ENCODE data around the gene WHAMM.

The WHAMM gene

GRCh38 chr15:82854554-82854953 lies 45.1 kb downstream of the WHAMM start:
- Histone ChIP-seq H3K27ac (ENCODE audit: extremely low read depth, low read depth, low read length) (no peak overlapping the region), H3K9me3 (ENCODE audit: control insufficient read depth, insufficient read depth, low read depth, low read length) (no peaks in the 10 kb centered on the region), H3K4me1 (ENCODE audit: control insufficient read depth, insufficient read depth, low read length) (0 out of 2 replicates have a peak, but pooled peaks cover 3% of the 10 kb centered on the region), H3K36me3 (ENCODE audit: control insufficient read depth in 2 of 2, insufficient read depth in 1 of 2, low read length in 2 of 2) (peaks cover 5 to 37% of the 10 kb centered on the region in 2 experiments; a peak in 2 of 3 replicates), H3K4me3 (ENCODE audit: low read depth, low read length) (no peak overlapping the region)
- CTCF ChIA-PET, result no interaction called here
- TF ChIP-seq ZNF664 (tag by site-specific recombination; IDR thresholded peaks at IDR 0.05) (no peak), SP2 (tag by site-specific recombination; IDR thresholded peaks at IDR 0.05) (no peak), ZNF747 (tag by site-specific recombination; IDR thresholded peaks at IDR 0.05) (no peak), KLF1 (tag by site-specific recombination; IDR thresholded peaks at IDR 0.05) (peak; percentile 25; the same call in 1 of the 2 replicates), KLF16 (tag by site-specific recombination; IDR thresholded peaks at IDR 0.05) (no peak), ZNF26 (tag by site-specific recombination; IDR thresholded peaks at IDR 0.05) (no peak), FEZF1 (tag by site-specific recombination; IDR thresholded peaks at IDR 0.05) (no peak)
- POLR2A ChIA-PET, result no interaction called here

GRCh38 chr15:82855286-82856100 lies 46.1 kb downstream of the WHAMM start:
- H3K27ac ChIP-seq (ENCODE audit: extremely low read depth, low read depth, low read length), result no peak overlapping the region
- H3K9me3 ChIP-seq (ENCODE audit: control insufficient read depth, insufficient read depth, low read depth, low read length), result no peaks in the 10 kb centered on the region
- no peak overlapping the region for H3K4me3 ChIP-seq (ENCODE audit: low read depth, low read length)
- peaks cover 5 to 34% of the 10 kb centered on the region in 2 experiments; a peak in 2 of 3 replicates for H3K36me3 ChIP-seq (ENCODE audit: control insufficient read depth in 2 of 2, insufficient read depth in 1 of 2, low read length in 2 of 2)
- TF ChIP-seq MZF1 (tag by site-specific recombination; IDR thresholded peaks at IDR 0.05; ENCODE audit: borderline replicate concordance) (no peak), MYNN (tag by site-specific recombination; IDR thresholded peaks at IDR 0.05; ENCODE audit: borderline replicate concordance) (no peak), ZNF704 (tag by site-specific recombination; IDR thresholded peaks at IDR 0.05) (no peak), SP2 (tag by site-specific recombination; IDR thresholded peaks at IDR 0.05) (no peak), REPIN1 (tag by site-specific recombination; IDR thresholded peaks at IDR 0.05; ENCODE audit: low read depth) (no peak), ZNF211 (tag by site-specific recombination; IDR thresholded peaks at IDR 0.05; ENCODE audit: low read depth) (no peak), ZNF747 (tag by site-specific recombination; IDR thresholded peaks at IDR 0.05) (no peak), ZNF132 (tag by site-specific recombination; IDR thresholded peaks at IDR 0.05; ENCODE audit: borderline replicate concordance) (no peak), ZSCAN30 (tag by site-specific recombination; IDR thresholded peaks at IDR 0.05) (no peak), ZNF785 (tag by site-specific recombination; IDR thresholded peaks at IDR 0.05) (no peak), ZNF157 (tag by site-specific recombination; IDR thresholded peaks at IDR 0.05) (no peak), ZNF292 (tag by site-specific recombination; IDR thresholded peaks at IDR 0.05; ENCODE audit: borderline replicate concordance, low read depth) (no peak), ZBTB17 (tag by site-specific recombination; IDR thresholded peaks at IDR 0.05) (no peak), ZNF544 (tag by site-specific recombination; IDR thresholded peaks at IDR 0.05) (no peak)
- TF ChIP-seq, protein P1, sequence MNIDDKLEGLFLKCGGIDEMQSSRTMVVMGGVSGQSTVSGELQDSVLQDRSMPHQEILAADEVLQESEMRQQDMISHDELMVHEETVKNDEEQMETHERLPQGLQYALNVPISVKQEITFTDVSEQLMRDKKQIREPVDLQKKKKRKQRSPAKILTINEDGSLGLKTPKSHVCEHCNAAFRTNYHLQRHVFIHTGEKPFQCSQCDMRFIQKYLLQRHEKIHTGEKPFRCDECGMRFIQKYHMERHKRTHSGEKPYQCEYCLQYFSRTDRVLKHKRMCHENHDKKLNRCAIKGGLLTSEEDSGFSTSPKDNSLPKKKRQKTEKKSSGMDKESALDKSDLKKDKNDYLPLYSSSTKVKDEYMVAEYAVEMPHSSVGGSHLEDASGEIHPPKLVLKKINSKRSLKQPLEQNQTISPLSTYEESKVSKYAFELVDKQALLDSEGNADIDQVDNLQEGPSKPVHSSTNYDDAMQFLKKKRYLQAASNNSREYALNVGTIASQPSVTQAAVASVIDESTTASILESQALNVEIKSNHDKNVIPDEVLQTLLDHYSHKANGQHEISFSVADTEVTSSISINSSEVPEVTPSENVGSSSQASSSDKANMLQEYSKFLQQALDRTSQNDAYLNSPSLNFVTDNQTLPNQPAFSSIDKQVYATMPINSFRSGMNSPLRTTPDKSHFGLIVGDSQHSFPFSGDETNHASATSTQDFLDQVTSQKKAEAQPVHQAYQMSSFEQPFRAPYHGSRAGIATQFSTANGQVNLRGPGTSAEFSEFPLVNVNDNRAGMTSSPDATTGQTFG (tag by site-specific recombination; IDR thresholded peaks at IDR 0.05; ENCODE audit: borderline replicate concordance), result no peak
- TF ChIP-seq, protein P2, sequence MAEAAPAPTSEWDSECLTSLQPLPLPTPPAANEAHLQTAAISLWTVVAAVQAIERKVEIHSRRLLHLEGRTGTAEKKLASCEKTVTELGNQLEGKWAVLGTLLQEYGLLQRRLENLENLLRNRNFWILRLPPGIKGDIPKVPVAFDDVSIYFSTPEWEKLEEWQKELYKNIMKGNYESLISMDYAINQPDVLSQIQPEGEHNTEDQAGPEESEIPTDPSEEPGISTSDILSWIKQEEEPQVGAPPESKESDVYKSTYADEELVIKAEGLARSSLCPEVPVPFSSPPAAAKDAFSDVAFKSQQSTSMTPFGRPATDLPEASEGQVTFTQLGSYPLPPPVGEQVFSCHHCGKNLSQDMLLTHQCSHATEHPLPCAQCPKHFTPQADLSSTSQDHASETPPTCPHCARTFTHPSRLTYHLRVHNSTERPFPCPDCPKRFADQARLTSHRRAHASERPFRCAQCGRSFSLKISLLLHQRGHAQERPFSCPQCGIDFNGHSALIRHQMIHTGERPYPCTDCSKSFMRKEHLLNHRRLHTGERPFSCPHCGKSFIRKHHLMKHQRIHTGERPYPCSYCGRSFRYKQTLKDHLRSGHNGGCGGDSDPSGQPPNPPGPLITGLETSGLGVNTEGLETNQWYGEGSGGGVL (tag by site-specific recombination; IDR thresholded peaks at IDR 0.05), result no peak
- ChIA-PET POLR2A (interaction anchor here (0.7 kb wide), 1 partner anchor 77 kb away, joined by 4 read pairs; no protein-coding TSS in a partner anchor), CTCF (interaction anchor here (0.7 to 2.0 kb wide), 3 partner anchors 145 to 157 kb away, joined by 4 to 5 read pairs (median 5); partner anchors contain the start of gene C15orf40)
- 0 out of 2 replicates have a peak, but pooled peaks cover 3% of the 10 kb centered on the region for H3K4me1 ChIP-seq (ENCODE audit: control insufficient read depth, insufficient read depth, low read length)

All from HEK293 (cell line).